HG02840 (cell line): ENCODE results near the gene ACOXL.

Source experiments
- ATAC-seq: cut with Tn5 transposase; IDR thresholded peaks from one replicate; pipeline ENCODE4 v1.9.1; 2021; ENCODE audit warnings: mild to moderate bottlenecking, moderate library complexity, moderate number of reproducible peaks; ENCODE audit not compliant: unreplicated experiment, low FRiP score

ACOXL gene

GRCh38 chr2:111167863-111168162 lies 435.4 kb downstream of the ACOXL start:
- no peak for ATAC-seq
